HG02981 (cell line): Measurements from ENCODE around the gene ABCA7.

ENCODE experiments used
- ATAC-seq: cut with Tn5 transposase; IDR thresholded peaks from one replicate; pipeline ENCODE4 v1.9.1; 2021; ENCODE audit warnings: mild to moderate bottlenecking, moderate library complexity; ENCODE audit not compliant: unreplicated experiment

ABCA7 gene

DNA sequence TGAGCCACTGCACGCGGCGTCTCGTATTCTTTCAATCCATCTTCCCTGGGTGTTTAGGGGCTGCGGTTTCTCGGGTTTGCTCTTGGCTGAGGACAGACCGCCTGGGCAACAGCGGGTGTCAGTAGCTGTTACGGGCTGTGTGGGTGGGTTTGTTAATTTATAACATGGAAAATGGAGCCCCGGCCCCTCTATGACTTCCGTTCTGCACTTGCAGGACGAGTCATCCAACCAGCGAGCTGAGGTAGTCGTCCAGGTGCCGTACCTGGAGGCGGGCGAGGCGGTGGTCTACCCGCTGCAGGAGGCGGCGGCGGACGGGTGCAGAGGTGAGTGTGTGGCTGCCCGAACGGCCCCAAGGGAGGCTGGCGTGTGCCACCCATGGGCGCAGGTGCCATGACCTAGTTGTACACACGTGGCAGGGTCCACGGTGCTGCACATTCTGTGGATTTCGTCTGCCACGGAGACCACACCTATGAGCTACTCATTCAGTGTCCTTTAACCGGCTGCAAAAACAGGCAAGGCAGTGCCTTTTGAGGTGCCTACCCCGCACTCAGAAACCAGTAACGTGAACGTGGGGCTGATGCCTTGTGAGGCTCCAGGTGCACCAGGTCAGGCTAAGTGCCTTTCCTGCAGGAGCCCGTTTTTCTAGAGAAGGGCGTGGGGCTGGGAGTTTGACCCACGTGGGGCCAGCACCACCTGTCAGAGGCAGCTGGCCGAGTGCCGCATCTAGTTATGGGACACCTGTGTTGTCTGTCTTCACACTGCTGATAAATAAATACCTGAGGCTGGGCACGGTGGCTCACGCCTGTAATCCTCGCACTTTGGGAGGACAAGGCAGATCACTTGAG is 44.3 kb downstream of the ABCA7 start:
- ATAC-seq: no peak

DNA sequence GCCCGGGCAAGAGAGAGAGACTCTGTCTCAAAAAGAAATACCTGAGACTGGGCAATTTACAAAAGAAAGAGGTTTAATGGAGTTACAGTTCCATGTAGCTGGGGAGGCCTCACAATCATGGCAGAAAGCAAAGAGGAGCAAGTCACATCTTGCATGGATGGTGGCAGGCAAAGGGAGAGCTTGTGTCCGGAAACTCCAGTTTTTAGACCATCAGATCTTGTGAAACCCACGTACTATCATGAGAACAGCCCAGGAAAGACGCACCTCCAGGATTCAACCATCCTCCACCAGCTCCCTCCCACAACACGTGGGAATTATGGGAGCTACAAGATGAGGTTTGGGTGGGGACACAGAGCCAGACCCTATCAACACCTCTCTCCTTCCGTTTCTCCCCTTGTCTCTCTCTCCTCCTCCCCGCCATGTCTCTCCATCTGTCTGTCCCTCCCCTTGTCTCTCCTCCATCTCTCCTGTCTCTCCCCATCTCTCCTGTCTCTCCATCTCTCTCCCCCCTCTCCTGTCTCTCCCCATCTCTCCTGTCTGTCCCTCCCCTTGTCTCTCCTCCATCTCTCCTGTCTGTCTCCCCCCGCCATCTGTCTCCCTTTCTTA is 45.2 kb downstream of the ABCA7 start:
- ATAC-seq: no peak

DNA sequence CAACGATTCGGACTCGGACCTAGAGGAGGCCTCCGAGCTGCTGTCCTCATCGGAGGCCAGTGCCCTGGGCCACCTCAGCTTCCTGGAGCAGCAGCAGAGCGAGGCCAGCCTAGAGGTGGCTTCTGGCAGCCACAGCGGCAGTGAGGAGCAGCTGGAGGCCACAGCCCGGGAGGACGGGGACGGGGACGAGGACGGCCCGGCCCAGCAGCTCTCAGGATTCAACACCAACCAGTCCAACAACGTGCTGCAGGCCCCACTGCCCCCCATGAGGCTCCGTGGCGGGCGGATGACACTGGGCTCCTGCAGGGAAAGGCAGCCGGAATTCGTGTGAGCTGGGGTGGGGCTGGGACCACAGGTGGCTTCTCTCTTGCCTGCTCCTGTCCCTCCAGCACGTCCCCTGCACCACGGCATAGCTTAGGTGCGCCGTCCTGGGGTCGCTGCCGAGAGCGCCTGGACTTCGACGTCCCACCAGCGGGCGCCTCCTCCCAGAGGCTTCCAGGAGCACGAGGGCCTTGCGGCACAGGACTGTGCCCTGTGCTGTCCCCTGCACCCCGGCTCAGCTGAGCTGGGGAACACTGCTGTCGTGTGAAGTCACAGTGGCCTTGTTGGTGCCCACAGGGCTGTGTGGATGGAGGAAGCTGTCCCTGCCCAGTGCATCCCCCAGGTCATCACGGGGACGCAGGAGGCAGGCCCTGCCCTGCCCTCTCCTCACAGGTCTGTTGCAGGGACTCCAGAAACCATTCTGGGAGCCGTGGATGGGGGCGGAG is 46.0 kb downstream of the ABCA7 start:
- no peak for ATAC-seq

DNA sequence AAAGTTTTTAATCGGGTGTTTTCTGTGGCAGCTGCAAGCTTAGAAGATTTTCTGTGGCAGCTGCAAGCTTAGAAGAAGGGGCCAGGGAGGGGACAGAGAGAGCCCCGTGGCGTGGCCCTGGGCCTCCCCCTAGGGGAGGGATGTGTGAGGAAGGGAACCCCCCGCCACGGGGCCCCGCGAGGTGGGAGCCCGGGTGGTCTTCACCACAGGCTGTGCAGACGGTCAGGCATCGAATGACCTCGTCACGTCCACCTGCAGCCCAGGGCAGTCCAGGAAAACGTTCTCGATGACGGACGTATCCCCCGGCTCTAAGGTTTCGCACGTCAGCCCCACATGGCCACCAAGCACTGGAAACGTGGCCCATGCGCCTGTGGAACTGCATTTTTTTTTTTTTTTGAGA is 46.7 kb downstream of the ABCA7 start:
- no peak for ATAC-seq

DNA sequence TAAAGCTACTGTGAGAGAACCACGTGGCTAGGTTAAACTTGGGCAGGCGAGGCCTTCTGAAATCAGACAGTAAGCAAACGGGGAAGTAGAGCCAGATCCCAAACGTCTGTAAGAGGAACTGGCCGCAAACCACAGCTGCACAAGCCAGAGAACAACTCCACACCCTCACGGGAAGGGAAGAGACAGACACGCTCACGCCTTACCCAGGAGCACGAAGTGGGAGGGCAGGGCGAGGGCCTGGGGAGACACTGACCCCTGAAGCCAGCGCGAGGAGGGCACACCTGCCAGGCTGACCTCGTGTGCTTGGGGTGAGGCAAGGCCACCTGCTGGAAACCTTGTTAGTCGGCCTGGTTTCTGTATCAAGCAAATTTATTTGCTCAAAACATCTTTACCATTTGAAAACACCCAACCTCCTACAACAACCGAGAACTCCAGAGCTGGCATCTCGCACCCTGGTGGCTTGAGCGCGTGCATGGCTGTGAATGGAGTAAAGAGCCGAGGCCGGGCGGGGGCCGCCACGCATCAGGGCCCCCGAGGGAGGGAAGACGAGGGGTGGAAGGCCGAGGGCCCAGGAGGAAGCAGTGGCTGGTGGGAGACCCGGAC is 48.0 kb downstream of the ABCA7 start:
- ATAC-seq: no peak

DNA sequence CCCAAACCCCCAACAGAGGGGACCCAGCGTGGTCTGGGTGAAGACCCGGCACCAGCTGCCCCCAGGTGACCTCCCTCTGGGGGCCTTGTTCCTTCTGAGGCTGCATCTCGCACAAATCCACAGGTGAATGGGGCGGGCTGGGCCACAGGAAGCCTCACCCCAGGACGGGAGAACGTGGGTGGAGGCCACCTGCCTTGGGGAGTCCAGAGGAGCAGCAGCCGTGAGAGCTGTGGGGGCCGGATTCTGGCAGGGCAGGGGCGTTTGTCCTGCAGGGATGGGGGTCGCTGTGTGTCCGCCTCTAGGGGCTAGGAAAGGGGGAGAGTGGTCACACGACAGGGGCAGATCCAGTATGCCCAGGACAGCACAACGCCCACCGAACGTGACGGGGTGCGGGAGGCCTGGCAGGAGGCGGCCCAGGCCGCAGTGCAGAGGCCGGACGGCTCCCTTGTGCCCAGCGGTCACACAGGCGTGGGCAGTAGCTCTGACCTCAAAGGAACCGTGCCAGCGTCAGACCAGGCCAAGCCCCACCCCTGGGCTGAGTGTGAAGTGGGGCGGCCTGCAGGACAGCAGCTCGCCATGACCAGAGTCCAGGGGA is 48.6 kb downstream of the ABCA7 start:
- no peak for ATAC-seq

DNA sequence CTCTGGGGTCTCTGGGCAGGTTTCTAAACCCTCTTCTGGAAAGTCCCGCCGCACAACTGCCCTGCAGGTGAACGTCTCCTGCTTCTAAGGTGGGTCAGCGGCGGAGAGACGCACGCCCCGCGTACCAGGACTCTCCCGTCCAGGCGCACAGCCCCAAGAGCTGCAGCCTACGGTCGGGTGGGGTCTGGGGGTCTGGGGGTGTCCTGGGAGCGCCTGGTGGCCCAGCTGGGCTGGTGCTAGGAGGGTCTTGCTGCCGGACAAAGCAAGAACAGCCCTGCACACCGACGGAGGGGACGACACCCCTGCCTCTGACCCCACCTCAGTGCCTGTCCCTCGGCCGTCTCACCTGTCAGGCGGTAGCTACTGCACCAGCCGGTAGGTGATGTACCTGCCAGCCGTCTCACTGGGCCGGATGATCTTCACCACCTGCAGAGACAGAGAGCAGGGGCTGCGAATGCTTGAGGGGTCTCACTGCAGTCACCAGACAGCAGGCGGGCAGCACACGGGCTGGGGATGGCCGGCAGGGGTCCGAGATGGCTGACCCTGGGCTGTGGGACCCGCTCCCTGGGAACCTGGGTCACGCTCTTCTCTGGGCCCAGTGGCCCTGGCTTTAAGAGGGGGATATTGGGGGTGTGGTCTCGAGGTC is 49.3 kb downstream of the ABCA7 start:
- no peak for ATAC-seq

DNA sequence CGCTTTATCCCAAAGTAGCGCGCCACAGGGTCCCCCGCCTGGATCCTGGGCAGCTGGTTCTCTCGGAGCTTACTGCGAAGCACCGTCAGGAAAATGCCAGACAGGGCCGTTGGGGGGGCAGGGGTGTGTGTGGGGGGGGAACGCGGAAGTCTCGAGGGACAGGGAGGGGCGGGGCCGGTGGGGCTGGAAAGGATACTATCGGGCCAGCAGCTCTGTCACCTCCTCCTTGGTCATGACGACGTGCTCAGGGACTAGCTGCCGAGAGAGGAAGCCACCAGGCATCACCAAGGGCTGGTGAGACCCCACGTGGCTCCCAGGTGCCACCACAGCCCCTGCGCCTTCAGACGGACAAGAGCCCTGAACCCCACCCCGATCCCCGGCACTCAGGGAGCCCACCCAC is 50.0 kb downstream of the ABCA7 start:
- ATAC-seq: no peak

DNA sequence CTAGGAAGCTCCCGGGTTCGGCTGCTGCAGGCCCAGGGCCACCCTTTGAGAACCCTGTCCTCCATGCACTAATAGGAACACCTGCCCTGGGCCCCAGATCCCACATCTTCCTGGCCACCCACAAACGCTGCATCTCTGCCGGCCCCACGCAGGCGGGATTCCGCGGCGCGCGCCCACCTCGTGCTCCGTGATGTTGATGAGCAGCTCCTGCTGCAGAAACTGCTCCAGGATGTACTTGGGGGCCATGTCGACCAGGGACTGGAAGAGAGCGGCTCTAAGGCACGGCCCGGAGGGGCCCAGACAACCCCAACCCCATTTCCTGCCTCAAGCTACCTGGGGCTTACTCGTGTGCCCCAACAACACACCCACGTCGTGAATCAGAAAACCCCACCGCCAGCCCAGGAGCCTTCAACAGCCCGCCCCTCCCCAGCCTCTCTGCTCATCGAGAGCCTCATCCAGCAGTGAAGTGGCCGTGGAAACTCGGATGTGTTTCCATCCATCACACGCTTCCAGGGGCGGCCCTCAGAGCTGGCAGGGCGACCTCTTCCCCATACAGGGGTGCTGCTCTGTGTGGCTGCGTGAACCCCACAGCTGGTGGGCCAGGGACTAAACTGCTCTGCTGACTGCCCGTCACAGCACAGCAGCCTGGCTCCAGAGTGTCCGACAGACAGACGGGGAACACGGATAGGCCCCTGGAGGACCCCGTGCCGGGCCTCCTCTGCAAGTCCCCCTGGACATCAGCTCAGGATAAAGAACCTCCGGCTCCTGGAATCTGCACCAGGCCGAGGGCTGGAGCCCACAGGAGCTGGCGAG is 51.0 kb downstream of the ABCA7 start:
- ATAC-seq: no peak

DNA sequence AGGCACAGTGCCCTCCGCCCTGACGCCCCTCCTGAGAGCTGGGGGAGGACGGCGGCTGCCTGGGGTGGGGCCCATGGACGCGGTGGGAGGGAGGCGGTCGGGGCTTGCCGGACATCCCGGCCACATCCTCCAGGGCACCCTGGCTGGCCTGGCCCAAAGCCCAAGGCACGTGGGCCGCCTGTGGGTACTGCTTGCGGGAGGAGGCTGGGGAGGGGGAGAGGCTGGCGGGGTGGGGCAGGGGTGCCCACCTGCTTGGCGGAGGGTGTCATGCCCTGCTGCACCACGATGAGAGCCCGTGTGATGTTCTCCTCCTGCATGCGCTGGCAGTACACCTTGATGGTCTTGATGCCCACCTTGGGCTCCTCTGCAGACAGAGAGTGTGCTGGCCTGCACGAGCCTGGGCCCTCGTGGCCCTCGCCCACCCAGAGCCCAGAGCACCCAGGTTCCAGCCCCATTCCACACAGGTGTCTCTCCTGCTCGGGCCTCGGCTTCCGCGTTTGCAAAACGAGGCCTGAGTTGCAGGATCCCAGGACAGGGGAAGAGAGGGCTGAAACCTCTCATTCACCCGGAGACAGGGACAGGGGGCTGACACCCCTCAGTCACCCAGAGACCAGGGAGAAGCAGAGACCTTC is 51.8 kb downstream of the ABCA7 start:
- ATAC-seq: no peak

DNA sequence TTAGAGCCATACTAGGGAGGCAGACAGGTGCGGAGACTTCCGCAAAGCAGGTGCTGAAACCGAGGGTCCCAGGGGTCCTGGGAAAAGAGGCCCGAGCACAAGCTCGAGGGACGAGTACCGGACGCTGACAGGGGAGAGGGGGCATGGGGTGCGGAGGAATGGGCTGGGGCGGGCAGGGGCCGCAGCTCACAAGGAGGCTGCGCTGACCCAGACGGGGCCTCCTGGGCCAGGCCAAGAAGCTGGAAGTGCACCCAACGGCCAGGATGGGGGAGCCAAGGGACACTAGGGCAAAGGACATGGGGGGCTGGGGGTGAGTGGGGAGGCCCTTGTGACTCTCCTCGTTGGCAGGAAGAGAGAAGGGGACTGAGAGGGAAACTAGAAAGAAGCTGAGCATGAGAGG is 53.4 kb downstream of the ABCA7 start:
- ATAC-seq: no peak

DNA sequence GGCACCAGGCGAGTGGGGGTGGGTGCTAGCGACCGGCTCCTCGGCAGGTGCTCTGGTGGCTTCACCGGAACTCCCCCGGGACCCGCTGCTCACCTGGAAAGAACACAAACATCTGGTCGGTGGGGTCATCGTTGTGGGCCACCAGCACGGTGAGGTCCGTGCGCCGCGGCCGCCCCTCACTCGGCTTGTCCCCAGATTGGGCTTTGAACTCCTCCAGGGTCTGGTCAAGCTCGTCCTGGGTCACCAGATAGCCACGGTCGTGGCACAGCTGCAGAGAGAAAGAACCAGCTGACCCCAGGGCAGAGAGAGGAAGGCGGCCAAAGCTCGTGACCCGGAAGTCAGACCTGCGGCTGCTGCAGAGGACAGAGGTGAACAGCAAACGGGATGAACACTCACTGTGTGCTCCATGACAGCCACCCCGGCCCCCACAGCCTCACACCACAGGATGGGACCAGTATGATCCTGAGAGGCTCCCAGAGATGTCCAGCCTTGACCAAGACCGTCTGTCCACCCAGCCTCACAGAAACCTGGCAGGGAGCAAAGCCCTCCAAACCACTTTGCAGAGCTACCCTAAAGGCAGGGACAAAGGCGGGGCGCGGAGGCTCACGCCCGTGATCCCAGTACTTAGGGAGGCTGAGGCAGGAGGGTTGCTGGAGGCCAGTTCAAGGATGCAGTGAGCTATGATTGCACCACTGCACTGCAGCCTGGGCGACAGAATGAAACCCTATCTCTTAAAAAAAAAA is 54.1 kb downstream of the ABCA7 start:
- ATAC-seq: no peak

DNA sequence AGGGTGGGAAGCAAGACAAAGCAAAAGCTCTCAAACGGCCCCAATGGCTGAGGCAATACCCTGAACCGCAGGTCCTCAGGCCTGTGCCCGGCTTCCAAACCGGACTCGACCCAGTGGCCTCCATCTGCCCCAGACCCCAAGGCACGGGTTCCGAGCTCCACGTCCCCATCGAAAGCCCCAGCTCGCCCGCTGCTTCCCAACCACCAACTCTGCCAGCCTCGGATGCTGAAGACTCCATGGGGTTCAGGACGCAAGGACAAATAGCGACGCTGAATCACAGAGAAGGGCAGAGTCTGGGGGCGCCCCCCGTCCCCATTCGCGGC is 54.7 kb downstream of the ABCA7 start:
- no peak for ATAC-seq

DNA sequence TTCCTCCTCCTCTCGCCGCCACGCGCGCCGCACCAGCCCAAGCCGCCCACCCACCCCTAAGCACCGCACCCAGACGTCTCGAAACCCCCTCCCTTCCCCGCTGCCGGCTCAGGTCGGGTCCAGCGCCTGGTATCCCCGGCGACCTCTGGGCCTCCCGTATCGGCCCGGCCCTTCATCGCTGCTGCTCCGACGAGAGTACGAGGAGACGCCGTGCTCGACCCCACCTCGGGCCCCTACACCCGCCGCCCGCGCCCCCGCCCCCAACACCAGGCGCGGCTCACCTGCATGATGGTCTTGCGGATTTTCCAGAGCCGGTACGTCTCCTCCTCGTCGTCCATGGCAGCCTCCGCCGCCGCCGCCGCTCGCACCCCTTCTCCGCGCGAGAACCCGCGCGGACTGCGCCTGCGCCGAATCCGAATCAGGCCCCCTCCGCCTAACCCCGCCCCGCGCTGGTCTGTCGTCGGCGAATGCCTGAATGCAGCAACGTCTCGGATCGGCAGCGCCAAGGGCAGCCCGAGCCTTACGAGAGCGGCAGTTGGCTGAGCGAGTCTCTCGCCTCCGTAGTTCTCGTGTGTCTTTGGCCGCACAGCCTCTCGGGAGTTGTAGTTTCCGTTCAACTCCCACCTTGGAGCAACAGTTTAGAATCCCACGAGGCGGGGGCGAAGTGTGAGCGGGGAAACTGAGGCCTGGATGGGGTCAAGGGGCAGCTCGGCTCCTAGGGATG is 55.2 kb downstream of the ABCA7 start, which contains the start of gene POLR2E:
Gene POLR2E (minus strand): TSS at position 398 of the 724 bp plus-strand sequence. CDS start 60 bp downstream, at position 338.
- peak; percentile 88 for ATAC-seq

DNA sequence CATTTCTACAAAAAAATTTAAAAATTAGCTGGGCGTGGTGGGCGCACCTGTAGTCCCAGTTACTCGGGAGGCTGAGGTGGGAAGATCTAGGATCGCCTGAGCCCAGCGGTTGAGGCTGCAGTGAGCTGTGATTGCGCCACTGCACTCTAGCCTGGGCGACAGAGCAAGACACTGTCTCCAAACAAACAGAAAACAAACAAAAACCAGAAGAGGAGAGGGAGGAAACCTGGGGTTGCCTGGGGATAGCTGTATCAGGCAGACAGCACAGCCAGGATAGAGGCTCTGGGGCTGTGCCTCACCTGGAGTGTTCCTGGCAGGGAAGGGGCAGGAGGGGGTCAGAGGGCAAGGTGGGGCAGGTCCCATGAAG is 57.9 kb downstream of the ABCA7 start:
- ATAC-seq: no peak

DNA sequence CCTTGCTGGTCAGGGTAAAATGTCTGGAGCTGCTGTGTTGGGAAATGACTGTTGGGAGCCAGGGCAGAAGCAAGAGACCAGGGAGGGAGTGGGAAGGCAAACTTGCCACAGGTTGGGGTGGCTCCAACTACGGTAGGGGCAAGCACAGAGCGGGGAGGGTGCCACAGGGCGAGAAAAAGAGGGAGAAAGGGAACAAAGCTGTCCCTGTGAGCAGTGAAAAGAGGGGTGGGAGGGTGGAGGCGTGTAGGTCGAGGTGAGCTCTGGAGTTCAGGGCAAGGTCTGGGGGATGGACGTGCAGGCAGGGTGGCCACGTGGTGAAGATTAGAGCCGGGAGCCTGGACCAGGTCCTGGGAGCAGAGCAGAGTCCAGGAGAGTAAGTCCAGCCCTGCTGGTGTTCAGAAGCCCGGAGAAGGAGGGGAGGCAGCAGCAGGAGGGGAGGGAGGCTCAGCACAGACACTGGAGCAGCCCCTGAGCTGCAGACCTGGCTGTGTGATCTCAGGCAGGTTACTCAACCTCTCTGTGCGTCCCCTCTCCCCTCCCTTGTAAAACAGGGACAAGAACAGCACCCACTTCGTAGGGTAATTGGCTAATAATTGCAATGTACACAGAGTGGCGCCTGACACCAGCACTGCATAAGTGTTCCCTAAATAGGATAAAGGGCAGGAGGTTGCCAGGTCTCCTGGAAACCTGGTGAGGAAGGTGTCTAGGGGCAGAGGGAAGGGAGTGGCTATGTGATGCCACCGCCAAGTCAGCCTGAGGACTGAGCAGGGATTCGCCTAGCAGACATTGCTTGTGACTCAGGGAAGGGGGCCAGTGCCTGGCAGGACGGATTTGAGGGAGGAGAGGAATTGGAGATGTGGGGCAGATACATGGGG is 58.5 kb downstream of the ABCA7 start:
- no peak for ATAC-seq

DNA sequence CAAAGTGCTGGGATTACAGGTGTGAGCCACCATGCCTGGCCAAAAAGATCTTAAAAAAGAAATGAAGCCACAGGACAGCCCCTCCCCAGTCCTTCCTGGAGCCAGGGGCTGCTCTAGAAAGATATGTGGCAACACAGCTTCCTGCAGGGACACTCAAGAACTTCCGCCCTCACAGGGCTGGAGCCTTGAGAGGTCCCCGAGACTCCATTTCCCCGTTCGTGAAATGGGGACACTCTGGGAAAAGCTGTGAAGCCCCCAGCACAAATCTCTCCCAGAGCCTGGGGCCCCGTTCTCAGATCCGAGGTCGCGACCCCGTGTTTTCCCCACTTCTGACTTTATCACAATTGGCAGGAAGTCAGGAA is 61.4 kb downstream of the ABCA7 start:
- no peak for ATAC-seq
